CMK (cell line): ENCODE measurements around the gene ZNF628.

Source experiments
- DNase-seq: peaks from one replicate; pipeline ENCODE4 v3.0.0-alpha.2; 2010; ENCODE audit warnings: low read depth

The ZNF628 gene

GRCh38 chr19:55497763-55498162 is 21.3 kb downstream of the ZNF628 start:
- no peak for DNase-seq

- no peak for DNase-seq
Measured at GRCh38 chr19:55498246-55498840, 21.9 kb downstream of the ZNF628 start.

GRCh38 chr19:55500368-55500952 is 24.0 kb downstream of the ZNF628 start:
- no peak for DNase-seq

- no peak for DNase-seq
Measured at GRCh38 chr19:55502197-55502952, 26.0 kb downstream of the ZNF628 start.

GRCh38 chr19:55503157-55503501 is 26.7 kb downstream of the ZNF628 start:
- no peak for DNase-seq

GRCh38 chr19:55503502-55504251 is 27.3 kb downstream of the ZNF628 start:
- peak; percentile 85 for DNase-seq

- DNase-seq: no peak
Measured at GRCh38 chr19:55504252-55504603, 27.8 kb downstream of the ZNF628 start.

- no peak for DNase-seq
Measured at GRCh38 chr19:55504981-55505380, 28.6 kb downstream of the ZNF628 start.

- DNase-seq: no peak
Measured at GRCh38 chr19:55508120-55508519, 31.7 kb downstream of the ZNF628 start.

- DNase-seq: peak; percentile 88
Measured at GRCh38 chr19:55516878-55517620, 40.6 kb downstream of the ZNF628 start.

GRCh38 chr19:55519451-55520311 is 43.3 kb downstream of the ZNF628 start:
- DNase-seq: no peak

- DNase-seq: no peak
Measured at GRCh38 chr19:55520691-55521292, 44.4 kb downstream of the ZNF628 start.

GRCh38 chr19:55525289-55526101 is 49.1 kb downstream of the ZNF628 start:
- no peak for DNase-seq

GRCh38 chr19:55526216-55527196 is 50.1 kb downstream of the ZNF628 start:
- DNase-seq: no peak

- DNase-seq: no peak
Measured at GRCh38 chr19:55527197-55528029, 51.0 kb downstream of the ZNF628 start.

GRCh38 chr19:55528030-55528803 is 51.8 kb downstream of the ZNF628 start:
- DNase-seq: no peak

- DNase-seq: no peak
Measured at GRCh38 chr19:55529636-55530234, 53.3 kb downstream of the ZNF628 start.
